GM13977 (cell line): ENCODE data around the gene PRR29.

Experiments
- DNase-seq: peaks from one replicate; pipeline ENCODE4 v3.0.0; 2012; ENCODE audit warnings: low spot score
- CTCF ChIP-seq: IDR thresholded peaks from 2 replicates; pipeline ENCODE4 v1.5.1; 2012; ENCODE audit warnings: mild to moderate bottlenecking, control low read depth; ENCODE audit not compliant: insufficient read depth; ENCODE audit errors: extremely low read depth, missing control alignments
- in situ Hi-C: fragments of 300-500 bp; cut with MboI; formaldehyde crosslinking; loops from one replicate; pipeline ENCODE4 v1.12.0; 2022; ENCODE audit warnings: low sequenced_read_pairs, low pct_unique_long_range_greater_than_20kb, mixed read lengths, inconsistent platforms; ENCODE audit not compliant: unreplicated experiment

PRR29 gene

GRCh38 chr17:64045176-64045575, 47.0 kb downstream of the PRR29 start:
- TF ChIP-seq CTCF = no peak
- DNase-seq = no peak
- in situ Hi-C loops = no loop called here

DNA sequence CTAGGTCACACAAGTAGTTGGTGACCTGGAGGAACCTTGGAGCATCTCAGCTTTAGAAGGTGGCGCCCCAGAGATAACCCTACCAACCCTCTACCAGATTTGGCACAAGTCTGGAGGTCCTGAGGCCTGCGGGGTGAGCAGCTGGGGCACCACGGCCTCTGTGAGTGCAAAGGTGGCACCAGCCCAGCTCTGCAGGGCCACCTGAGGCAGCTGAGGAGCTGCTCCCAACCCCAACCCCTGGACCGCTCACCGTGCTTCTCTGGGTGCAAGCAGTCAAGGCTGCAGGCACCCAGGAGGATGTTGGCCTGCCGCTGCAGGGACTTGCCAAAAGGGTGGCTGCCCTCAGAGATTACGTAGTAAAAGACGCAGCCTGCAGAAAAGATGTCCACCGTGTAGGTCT, 50.7 kb downstream of the PRR29 start:
- DNase-seq = no peak
- in situ Hi-C loops = no loop called here
- TF ChIP-seq CTCF = no peak

DNA sequence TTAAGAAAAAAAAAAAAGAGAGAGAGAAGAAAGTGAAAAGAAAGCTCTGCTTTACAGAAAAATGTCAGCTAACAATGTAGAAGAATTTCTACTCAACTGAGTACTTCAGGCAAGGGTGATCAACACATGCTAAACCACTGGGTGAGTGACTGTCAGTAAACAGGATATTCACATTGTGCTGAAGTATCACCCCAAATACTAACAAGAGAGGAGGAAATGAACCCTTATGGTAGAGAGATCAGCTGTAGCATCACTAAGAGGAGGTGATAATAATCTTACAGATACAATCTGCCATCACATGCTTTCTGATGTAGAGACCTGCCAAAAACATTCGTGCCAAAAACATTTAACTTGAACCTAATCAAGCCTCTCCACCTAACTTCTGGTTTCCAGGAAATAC, 53.0 kb downstream of the PRR29 start:
- DNase-seq = no peak
- in situ Hi-C loops = no loop called here
- TF ChIP-seq CTCF = no peak

DNA sequence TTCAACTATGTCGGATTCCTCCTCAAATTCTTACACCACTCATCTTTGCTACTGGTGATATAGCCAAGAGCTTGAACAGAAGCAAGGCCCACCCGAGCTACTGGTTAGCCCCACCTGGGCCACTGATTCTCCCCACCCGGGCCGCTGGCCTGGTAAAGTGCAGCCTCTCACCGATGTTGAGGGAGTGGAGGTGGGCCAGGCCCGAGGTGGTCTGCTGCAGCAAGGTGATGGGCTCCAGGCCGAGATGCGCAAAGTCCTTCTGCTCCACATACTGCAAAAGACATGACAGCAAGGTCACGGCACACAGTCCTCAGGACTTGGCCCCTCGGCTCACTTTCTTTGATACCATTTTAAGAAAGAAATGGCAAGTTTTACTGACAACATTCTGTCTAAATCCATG, 55.0 kb downstream of the PRR29 start:
- in situ Hi-C loops = no loop called here
- no peak for TF ChIP-seq CTCF
- no peak for DNase-seq
